Frontal cortex (tissue), 4 donors: Measurements from ENCODE around the gene CDH9. TPM values are rescaled to one million over a fixed set of nuclear protein-coding genes. Genes with fewer than 3 reads are reported as not detected.
"Not testable (repeated sequence)": the region's sequence is repeated elsewhere in the genome, so short reads cannot be mapped to it uniquely, and the experiment has no call there.

Source experiments
- DNase-seq, 2 donors: peaks; one replicate each; pipeline ENCODE4 v3.0.0; 2012; ENCODE audit warnings: low spot score in 2 of 2
- FAIRE-seq: peaks from 2 replicates; lab custom pipeline; 2012; peaks lifted over from hg19 to GRCh38; lab: Jason Lieb, UNC
- total RNA-seq: library from RNA; depleted of rRNA; stranded (reverse); fragments of >200 nt; gene quantifications from one replicate; pipeline ENCODE4 v1.2.3, GENCODE V29; 2014
- donor health status: control.
- donor health status: control.
- donor health status: control.

Gene CDH9
- total RNA-seq, 1 donor from 2014 or later = 31.4 TPM

- DNase-seq, FAIRE-seq: not testable (repeated sequence)
Measured at GRCh38 chr5:26852450-26852849, 185.9 kb downstream of the CDH9 start.

DNA sequence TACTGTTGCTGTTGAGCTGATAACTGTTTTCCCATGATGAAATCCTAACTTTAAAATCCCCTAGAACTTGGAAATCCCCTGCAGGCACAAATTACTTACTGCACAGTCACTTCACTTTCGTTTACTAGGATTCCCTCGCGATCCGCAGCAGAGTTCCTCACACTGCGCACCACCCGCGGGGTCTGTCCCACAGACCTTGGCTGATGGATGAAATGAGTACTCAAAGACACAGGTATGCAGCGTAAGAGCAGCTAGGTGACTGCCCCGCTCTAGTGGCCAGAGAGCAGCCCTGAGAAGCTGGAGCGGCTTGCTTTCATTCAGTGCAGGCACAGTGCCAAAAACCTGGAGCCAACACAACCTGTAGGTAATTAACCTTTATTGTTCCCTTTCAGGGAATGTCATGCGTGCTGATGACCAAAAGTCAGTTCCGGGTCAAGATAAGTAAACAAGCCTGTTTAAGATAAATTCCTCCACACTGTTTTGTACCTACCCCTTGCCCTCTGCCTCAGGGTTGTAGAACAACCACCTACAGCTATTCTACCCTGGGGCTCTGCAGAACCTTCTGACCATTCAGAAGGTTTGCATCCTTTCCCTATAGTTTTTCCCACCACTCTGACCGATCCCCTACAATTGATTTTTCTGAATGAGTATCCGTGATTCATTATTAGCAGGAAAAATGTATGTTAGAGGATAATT is 191.2 kb downstream of the CDH9 start:
- DNase-seq = no peak
- FAIRE-seq = no peak

GRCh38 chr5:26843677-26844076 is 194.7 kb downstream of the CDH9 start:
- no peak for DNase-seq
- no peak for FAIRE-seq

DNA sequence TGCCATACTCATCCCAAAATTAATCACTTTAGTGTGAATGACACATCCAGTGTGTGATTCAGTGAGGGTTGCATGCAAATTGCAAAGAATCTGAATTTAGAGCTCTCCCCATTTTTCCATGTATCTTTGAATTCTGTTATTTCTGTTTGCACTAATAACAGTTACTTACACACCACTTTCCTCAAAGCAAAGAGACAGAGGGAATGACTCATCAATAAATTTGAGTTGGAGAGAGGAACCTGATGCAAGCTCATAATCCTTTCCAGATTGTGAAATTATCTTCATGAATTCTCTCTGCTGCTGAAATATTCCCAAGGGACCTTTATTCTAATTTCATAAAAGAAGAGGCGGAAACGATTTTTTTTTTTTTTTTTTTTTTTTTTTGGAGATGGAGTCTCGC is 204.8 kb downstream of the CDH9 start:
- DNase-seq (peak in 1 of 2 donors; percentile 1), FAIRE-seq (no peak)
